ENCODE results near the gene NSUN3. TPM values are rescaled to one million over a fixed set of nuclear protein-coding genes. Genes with fewer than 3 reads are reported as not detected.

NSUN3 gene
- total and polyA plus RNA-seq, 2 donors (not counting 3 experiments of a cell fraction or from before 2014, with no cell fraction given) = 3.4 to 10.7 TPM

DNA sequence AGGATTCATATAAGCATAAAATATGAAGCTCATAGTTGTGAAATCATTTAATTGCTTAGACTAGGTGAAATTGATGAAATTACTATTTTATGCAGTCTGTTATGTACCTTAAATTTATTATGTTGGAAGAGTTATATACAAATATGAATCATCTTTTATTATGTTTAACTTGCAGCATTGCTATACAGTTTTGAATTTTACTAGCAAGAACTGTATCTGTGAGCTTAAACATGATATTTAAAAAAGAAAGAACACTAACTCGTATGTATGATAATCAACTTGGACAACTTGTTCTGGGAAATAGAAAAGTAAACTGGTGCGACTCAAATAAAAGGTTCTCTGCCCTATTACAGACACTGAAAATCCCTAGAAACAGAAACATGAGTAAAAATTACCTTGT is 36.2 kb upstream of the NSUN3 start:
- Histone ChIP-seq H3K27ac (ENCODE audit: insufficient read depth, low read depth, low read length) (no peak overlapping the region), H3K9ac (replicated peaks; ENCODE audit: extremely low read depth, insufficient read depth, low read length) (no peak overlapping the region), H3K4me3 (replicated peaks in 1 of 3; ENCODE audit: insufficient read depth in 1 of 3, low read depth in 1 of 3, low read length in 3 of 3) (no peak overlapping the region), H3K36me3 (ENCODE audit: control insufficient read depth in 2 of 2, extremely low read depth in 1 of 2, insufficient read depth in 2 of 2, low read length in 2 of 2) (no peaks in the 10 kb centered on the region), H4K20me1 (replicated peaks; ENCODE audit: control insufficient read depth, extremely low read depth, insufficient read depth, low read length) (no peaks in the 10 kb centered on the region), H3K9me3 (replicated peaks; ENCODE audit: control insufficient read depth, insufficient read depth, low read length) (no peaks in the 10 kb centered on the region), H3K4me2 (ENCODE audit: insufficient read depth, low read length) (no peak overlapping the region), H3K9me1 (replicated peaks; ENCODE audit: control insufficient read depth, extremely low read depth, insufficient read depth, low read length) (no peaks in the 10 kb centered on the region), H2AFZ (ENCODE audit: low read depth, low read length) (no peak overlapping the region), H3K27me3 (ENCODE audit: control insufficient read depth in 2 of 2, insufficient read depth in 2 of 2, low read length in 2 of 2) (no peaks in the 10 kb centered on the region), H3K4me1 (ENCODE audit: control insufficient read depth, extremely low read depth, insufficient read depth, low read length) (no peaks in the 10 kb centered on the region), H3K79me2 (ENCODE audit: control insufficient read depth, insufficient read depth, low read length) (no peaks in the 10 kb centered on the region)
- dilution Hi-C loops (cut with MboI; ENCODE audit: extremely low pct_ligation_motif_present, low sequenced_read_pairs) (no loop called here), intact Hi-C loops (cut with micrococcal nuclease) (no loop called here)
- FAIRE-seq = no peak
- DNase-seq (ENCODE audit: low read depth, low spot score) = no peak
- POLR2A ChIA-PET = no interaction called here
- CTCF ChIA-PET = interaction anchor here (2.0 to 3.2 kb wide), 2 partner anchors 22 to 43 kb away, joined by 6 to 9 read pairs; no protein-coding TSS in a partner anchor
- no TSS peak for BruUV-seq (replicated peaks)
- TF ChIP-seq, protein P1, sequence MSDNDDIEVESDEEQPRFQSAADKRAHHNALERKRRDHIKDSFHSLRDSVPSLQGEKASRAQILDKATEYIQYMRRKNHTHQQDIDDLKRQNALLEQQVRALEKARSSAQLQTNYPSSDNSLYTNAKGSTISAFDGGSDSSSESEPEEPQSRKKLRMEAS (IDR thresholded peaks at IDR 0.05; ENCODE audit: insufficient read depth, insufficient read length) = no peak
- no peak for TF ChIP-seq POLR2A (IDR thresholded peaks at IDR 0.05; ENCODE audit: low read depth, low read length)
- no peak for TF ChIP-seq GATA2 (IDR thresholded peaks at IDR 0.05; ENCODE audit: insufficient read depth, insufficient read length, low read depth, low read length)
- no peak for TF ChIP-seq FOS (IDR thresholded peaks at IDR 0.05; ENCODE audit: borderline replicate concordance, insufficient read depth, low read length)
- TF ChIP-seq EZH2 (IDR thresholded peaks at IDR 0.05; ENCODE audit: borderline replicate concordance, low read depth, low read length, severe bottlenecking) = no peak
- TF ChIP-seq JUN (IDR thresholded peaks at IDR 0.05; ENCODE audit: borderline replicate concordance, insufficient read depth, insufficient read length, low read depth) = no peak
- no peak for TF ChIP-seq MYC (IDR thresholded peaks at IDR 0.05; ENCODE audit: low read depth, low read length)
- TF ChIP-seq POLR2AphosphoS5 (IDR thresholded peaks at IDR 0.05; ENCODE audit: insufficient read depth, low read depth, low read length) = no peak
- TF ChIP-seq, protein P2, sequence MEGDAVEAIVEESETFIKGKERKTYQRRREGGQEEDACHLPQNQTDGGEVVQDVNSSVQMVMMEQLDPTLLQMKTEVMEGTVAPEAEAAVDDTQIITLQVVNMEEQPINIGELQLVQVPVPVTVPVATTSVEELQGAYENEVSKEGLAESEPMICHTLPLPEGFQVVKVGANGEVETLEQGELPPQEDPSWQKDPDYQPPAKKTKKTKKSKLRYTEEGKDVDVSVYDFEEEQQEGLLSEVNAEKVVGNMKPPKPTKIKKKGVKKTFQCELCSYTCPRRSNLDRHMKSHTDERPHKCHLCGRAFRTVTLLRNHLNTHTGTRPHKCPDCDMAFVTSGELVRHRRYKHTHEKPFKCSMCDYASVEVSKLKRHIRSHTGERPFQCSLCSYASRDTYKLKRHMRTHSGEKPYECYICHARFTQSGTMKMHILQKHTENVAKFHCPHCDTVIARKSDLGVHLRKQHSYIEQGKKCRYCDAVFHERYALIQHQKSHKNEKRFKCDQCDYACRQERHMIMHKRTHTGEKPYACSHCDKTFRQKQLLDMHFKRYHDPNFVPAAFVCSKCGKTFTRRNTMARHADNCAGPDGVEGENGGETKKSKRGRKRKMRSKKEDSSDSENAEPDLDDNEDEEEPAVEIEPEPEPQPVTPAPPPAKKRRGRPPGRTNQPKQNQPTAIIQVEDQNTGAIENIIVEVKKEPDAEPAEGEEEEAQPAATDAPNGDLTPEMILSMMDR (IDR thresholded peaks at IDR 0.05; ENCODE audit: extremely low read depth in 1 of 2, insufficient read depth in 1 of 2, low read depth in 1 of 2, low read length in 2 of 2) = no peak

All from endothelial cell of umbilical vein (primary cell).